Measurements from ENCODE around the gene MT1G. TPM values are rescaled to one million over a fixed set of nuclear protein-coding genes. Genes with fewer than 3 reads are reported as not detected.

Gene MT1G
- polyA plus RNA-seq, 1 donor from 2014 or later, result not detected

DNA sequence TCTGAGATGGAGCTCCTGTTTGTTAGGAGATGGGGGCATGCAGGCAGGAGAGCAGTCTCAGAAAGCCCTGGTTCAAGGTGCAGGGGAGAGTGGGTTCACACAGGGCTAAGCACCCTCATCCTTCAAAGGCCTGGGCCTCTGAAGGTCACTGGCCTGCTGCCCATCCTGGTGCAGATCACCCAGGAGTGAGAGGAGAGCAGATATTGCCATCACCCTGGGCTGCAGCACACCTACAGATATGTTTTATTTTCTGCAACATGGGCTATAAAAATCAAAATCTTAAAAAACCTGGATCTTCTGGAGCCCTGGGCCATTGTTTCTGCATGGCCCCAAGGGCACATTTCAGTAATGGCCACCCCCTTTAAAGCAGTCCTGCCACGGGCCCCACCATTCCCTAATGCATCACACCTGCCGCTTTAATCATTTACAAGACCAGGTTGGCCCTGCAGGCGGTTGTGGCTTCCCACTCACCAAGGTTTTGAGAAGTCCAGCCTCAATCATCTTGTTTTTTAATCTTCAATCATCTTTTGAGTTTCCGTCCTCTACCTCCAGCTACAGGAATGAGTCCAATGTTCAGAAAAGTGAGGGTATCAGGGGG is 41.7 kb upstream of the MT1G start:
- Histone ChIP-seq H3K9me2 (ENCODE audit: insufficient read depth, low read length) (no peaks in the 10 kb centered on the region), H3K9ac (ENCODE audit: low read length) (no peak overlapping the region), H3F3A (ENCODE audit: insufficient read depth, low read length, poor library complexity, severe bottlenecking) (no peaks in the 10 kb centered on the region), H3K4me3 (ENCODE audit: low read length) (no peak overlapping the region), H3K9me3 (ENCODE audit: low read length) (no peaks in the 10 kb centered on the region), H3K36me3 (ENCODE audit: insufficient read depth, low read length) (no peaks in the 10 kb centered on the region), H2AFZ (ENCODE audit: low read depth, low read length) (no peak overlapping the region), H3K79me2 (replicated peaks; ENCODE audit: insufficient read depth, low read length) (no peaks in the 10 kb centered on the region), H3K27ac (ENCODE audit: low read length) (no peak overlapping the region), H3K27me3 (ENCODE audit: insufficient read depth, low read depth, low read length) (no peaks in the 10 kb centered on the region), H4K20me1 (ENCODE audit: insufficient read depth) (no peaks in the 10 kb centered on the region), H3K4me2 (ENCODE audit: low read length) (no peak overlapping the region)
- no peak for TF ChIP-seq CTCF (IDR thresholded peaks at IDR 0.05; ENCODE audit: poor library complexity, severe bottlenecking)
- no peak for TF ChIP-seq EZH2 (IDR thresholded peaks at IDR 0.05; ENCODE audit: borderline replicate concordance, insufficient read depth, low read length, poor library complexity, severe bottlenecking)
- TF ChIP-seq TAF1 (IDR thresholded peaks at IDR 0.05; ENCODE audit: low read depth), result no peak
- TF ChIP-seq RAD21 (conservative IDR thresholded peaks at IDR 0.05), result no peak
- TF ChIP-seq POLR2AphosphoS5 (IDR thresholded peaks at IDR 0.05), result no peak
- TF ChIP-seq EP300 (conservative IDR thresholded peaks at IDR 0.05; ENCODE audit: poor library complexity, severe bottlenecking), result no peak
- no peak for TF ChIP-seq MXI1 (conservative IDR thresholded peaks at IDR 0.05; ENCODE audit: poor library complexity, severe bottlenecking)
- no peak for TF ChIP-seq SMC3 (conservative IDR thresholded peaks at IDR 0.05; ENCODE audit: poor library complexity)
- TF ChIP-seq REST (IDR thresholded peaks at IDR 0.05; ENCODE audit: borderline replicate concordance), result no peak

DNA sequence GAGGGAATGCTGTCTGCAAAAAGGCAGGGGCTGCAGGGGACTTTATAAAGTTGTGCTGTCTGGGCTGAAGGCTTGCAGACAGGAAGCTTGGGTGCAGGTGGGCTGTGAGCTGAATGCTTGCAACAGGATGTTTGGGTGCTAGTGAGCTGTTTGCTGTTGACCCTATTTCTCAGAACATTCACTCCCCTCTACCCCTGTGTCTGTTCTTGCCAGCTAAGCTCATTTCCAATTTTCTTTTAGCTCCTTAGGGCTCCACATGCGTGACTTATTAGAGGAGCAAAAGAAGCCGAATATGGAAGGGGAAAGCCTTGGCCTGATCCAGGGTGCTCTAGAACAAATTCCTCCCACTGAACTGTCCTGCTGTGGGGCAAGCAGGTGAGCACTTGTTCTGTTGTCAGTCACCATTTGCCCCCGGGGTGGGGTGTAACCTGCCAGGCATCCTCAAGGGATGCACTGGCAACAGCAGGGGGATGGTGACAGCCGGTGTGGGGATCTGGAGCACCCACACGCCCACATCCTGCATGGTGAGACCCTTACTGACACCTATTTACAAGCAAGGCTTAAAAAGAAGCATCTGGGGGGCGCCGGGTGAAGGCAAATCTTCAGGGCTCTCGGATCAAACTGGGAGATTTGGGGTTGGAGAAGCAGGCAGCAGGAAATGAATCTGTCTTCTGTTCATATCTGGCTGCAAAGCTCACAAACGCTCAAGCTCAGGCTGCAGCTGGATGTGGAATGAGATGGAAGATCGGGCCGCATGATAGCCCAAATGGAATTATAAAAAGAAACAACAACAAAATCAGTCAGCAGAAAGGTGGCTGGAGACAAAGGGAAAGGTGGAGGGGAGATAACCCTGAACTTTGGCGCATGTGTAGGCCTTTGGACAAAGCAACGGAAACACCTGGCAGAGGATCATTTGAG is 40.9 kb upstream of the MT1G start:
- Histone ChIP-seq H3K9ac (ENCODE audit: low read length) (no peak overlapping the region), H4K20me1 (ENCODE audit: insufficient read depth) (no peaks in the 10 kb centered on the region), H3K4me3 (ENCODE audit: low read length) (no peak overlapping the region), H3K27ac (ENCODE audit: low read length) (no peak overlapping the region), H2AFZ (ENCODE audit: low read depth, low read length) (no peak overlapping the region), H3K9me2 (ENCODE audit: insufficient read depth, low read length) (no peaks in the 10 kb centered on the region), H3F3A (ENCODE audit: insufficient read depth, low read length, poor library complexity, severe bottlenecking) (no peaks in the 10 kb centered on the region), H3K79me2 (replicated peaks; ENCODE audit: insufficient read depth, low read length) (no peaks in the 10 kb centered on the region), H3K9me3 (ENCODE audit: low read length) (no peaks in the 10 kb centered on the region), H3K4me2 (ENCODE audit: low read length) (no peak overlapping the region), H3K36me3 (ENCODE audit: insufficient read depth, low read length) (no peaks in the 10 kb centered on the region), H3K27me3 (ENCODE audit: insufficient read depth, low read depth, low read length) (no peaks in the 10 kb centered on the region)
- TF ChIP-seq EP300 (conservative IDR thresholded peaks at IDR 0.05; ENCODE audit: poor library complexity, severe bottlenecking), result no peak
- no peak for TF ChIP-seq EZH2 (IDR thresholded peaks at IDR 0.05; ENCODE audit: borderline replicate concordance, insufficient read depth, low read length, poor library complexity, severe bottlenecking)
- TF ChIP-seq CTCF (IDR thresholded peaks at IDR 0.05; ENCODE audit: poor library complexity, severe bottlenecking), result no peak
- no peak for TF ChIP-seq REST (IDR thresholded peaks at IDR 0.05; ENCODE audit: borderline replicate concordance)
- no peak for TF ChIP-seq TAF1 (IDR thresholded peaks at IDR 0.05; ENCODE audit: low read depth)
- TF ChIP-seq MXI1 (conservative IDR thresholded peaks at IDR 0.05; ENCODE audit: poor library complexity, severe bottlenecking), result no peak
- TF ChIP-seq RAD21 (conservative IDR thresholded peaks at IDR 0.05), result no peak
- TF ChIP-seq POLR2AphosphoS5 (IDR thresholded peaks at IDR 0.05), result no peak
- TF ChIP-seq SMC3 (conservative IDR thresholded peaks at IDR 0.05; ENCODE audit: poor library complexity), result no peak
